ENCODE results near the gene COPE. TPM values are rescaled to one million over a fixed set of nuclear protein-coding genes. Genes with fewer than 3 reads are reported as not detected.

COPE gene
- total and polyA plus RNA-seq, 2 donors (not counting 1 experiment from before 2014, with no cell fraction given): 154 to 279 TPM

- ATAC-seq (ENCODE audit: low read depth): no peak
- Histone ChIP-seq H2AFZ (ENCODE audit: insufficient read depth, low read depth, low read length, poor library complexity, severe bottlenecking) (no peak overlapping the region), H3K4me1 (ENCODE audit: control insufficient read depth in 2 of 2, insufficient read depth in 2 of 2, low read length in 2 of 2) (peaks cover 1 to 24% of the 10 kb centered on the region in 2 donors), H3K4me2 (replicated peaks; ENCODE audit: low read depth, low read length, poor library complexity, severe bottlenecking) (no peak overlapping the region), H4K20me1 (ENCODE audit: control insufficient read depth, insufficient read depth, low read length, poor library complexity, severe bottlenecking) (no peaks in the 10 kb centered on the region), H3K36me3 (replicated peaks in 1 of 2; ENCODE audit: control extremely low read depth in 1 of 2, control insufficient read depth in 1 of 2, extremely low read depth in 1 of 2, insufficient read depth in 2 of 2, low read length in 1 of 2) (no peaks in the 10 kb centered on the region), H3K4me3 (ENCODE audit: control extremely low read depth in 1 of 5, extremely low read depth in 1 of 5, insufficient read depth in 1 of 5, low read depth in 2 of 5, low read length in 4 of 5) (no peak overlapping the region), H3K9me3 (ENCODE audit: control extremely low read depth in 1 of 3, control insufficient read depth in 2 of 3, insufficient read depth in 1 of 3, low read length in 2 of 3) (no peaks in the 10 kb centered on the region), H3K79me2 (ENCODE audit: control insufficient read depth, insufficient read depth, low read length) (no peaks in the 10 kb centered on the region), H3K27me3 (replicated peaks in 1 of 4; ENCODE audit: control extremely low read depth in 1 of 4, control insufficient read depth in 3 of 4, insufficient read depth in 4 of 4, low read length in 3 of 4) (no peaks in the 10 kb centered on the region), H3K9ac (ENCODE audit: low read length) (no peak overlapping the region), H3K27ac (ENCODE audit: low read length in 2 of 2) (no peak overlapping the region)
- no peak for TF ChIP-seq CTCF (IDR thresholded peaks at IDR 0.05)
- TF ChIP-seq EZH2 (IDR thresholded peaks at IDR 0.05; ENCODE audit: borderline replicate concordance, insufficient read depth, low read depth, low read length, poor library complexity, severe bottlenecking): no peak
- no peak for DNase-seq
- Mint-ChIP-seq H3K9me3 (ENCODE audit: insufficient read depth) (no peaks in the 10 kb centered on the region), H3K27me3 (peaks cover 3% of the 10 kb centered on the region), H3K4me1 (peaks cover 10% of the 10 kb centered on the region), H3K27ac (no peak overlapping the region), H3K4me3 (no peak overlapping the region)
- ChIA-PET CTCF (no interaction called here), POLR2A (no interaction called here)
- WGBS (ENCODE audit: insufficient coverage): 80% methylated on average over 4 of the region's 7 CpGs
- intact Hi-C loops (cut with micrococcal nuclease): no loop called here
Measured at GRCh38 chr19:18951721-18952281, 32.6 kb upstream of the COPE start.

- intact Hi-C loops (cut with micrococcal nuclease): no loop called here
Measured at GRCh38 chr19:18949858-18950257, 30.7 kb upstream of the COPE start.

More at GRCh38 chr19:18949858-18950257, 30.7 kb upstream of the COPE start:
- ATAC-seq (ENCODE audit: low read depth) (no peak), DNase-seq (no peak)
- POLR2A ChIA-PET: no interaction called here
- H4K20me1 ChIP-seq (ENCODE audit: control insufficient read depth, insufficient read depth, low read length, poor library complexity, severe bottlenecking): no peaks in the 10 kb centered on the region
- H3K9me3 ChIP-seq (ENCODE audit: control extremely low read depth in 1 of 3, control insufficient read depth in 2 of 3, insufficient read depth in 1 of 3, low read length in 2 of 3): no peaks in the 10 kb centered on the region
- H3K79me2 ChIP-seq (ENCODE audit: control insufficient read depth, insufficient read depth, low read length): no peaks in the 10 kb centered on the region
- H3K4me2 ChIP-seq (replicated peaks; ENCODE audit: low read depth, low read length, poor library complexity, severe bottlenecking): no peak overlapping the region
- no peak for TF ChIP-seq EZH2 (IDR thresholded peaks at IDR 0.05; ENCODE audit: borderline replicate concordance, insufficient read depth, low read depth, low read length, poor library complexity, severe bottlenecking)
- no peak for TF ChIP-seq CTCF (IDR thresholded peaks at IDR 0.05)
- WGBS (ENCODE audit: insufficient coverage): 100% methylated on average over 3 of the region's 3 CpGs
- peaks cover 6 to 34% of the 10 kb centered on the region in 2 donors for H3K4me1 ChIP-seq (ENCODE audit: control insufficient read depth in 2 of 2, insufficient read depth in 2 of 2, low read length in 2 of 2)
- H2AFZ ChIP-seq (ENCODE audit: insufficient read depth, low read depth, low read length, poor library complexity, severe bottlenecking): no peak overlapping the region
- H3K4me3 Mint-ChIP-seq: no peak overlapping the region
- no peaks in the 10 kb centered on the region for H3K36me3 ChIP-seq (replicated peaks in 1 of 2; ENCODE audit: control extremely low read depth in 1 of 2, control insufficient read depth in 1 of 2, extremely low read depth in 1 of 2, insufficient read depth in 2 of 2, low read length in 1 of 2)
- no peaks in the 10 kb centered on the region for H3K9me3 Mint-ChIP-seq (ENCODE audit: insufficient read depth)
- H3K9ac ChIP-seq (ENCODE audit: low read length): no peak overlapping the region
- CTCF ChIA-PET: no interaction called here
- peaks cover 19% of the 10 kb centered on the region for H3K4me1 Mint-ChIP-seq
- H3K27me3 Mint-ChIP-seq: peaks cover 8% of the 10 kb centered on the region
- no peak overlapping the region for H3K4me3 ChIP-seq (ENCODE audit: control extremely low read depth in 1 of 5, extremely low read depth in 1 of 5, insufficient read depth in 1 of 5, low read depth in 2 of 5, low read length in 4 of 5)
- H3K27ac ChIP-seq (ENCODE audit: low read length in 2 of 2): no peak overlapping the region
- H3K27ac Mint-ChIP-seq: no peak overlapping the region
- peaks cover 0 to 3% (median 0%) of the 10 kb centered on the region in 4 experiments for H3K27me3 ChIP-seq (replicated peaks in 1 of 4; ENCODE audit: control extremely low read depth in 1 of 4, control insufficient read depth in 3 of 4, insufficient read depth in 4 of 4, low read length in 3 of 4)

All from B cell (primary cell).